GM18498 (cell line): Measurements from ENCODE around the gene RAD51AP2.
"Not testable (repeated sequence)": the region's sequence is repeated elsewhere in the genome, so short reads cannot be mapped to it uniquely, and the experiment has no call there.

Experiments used
- ATAC-seq: cut with Tn5 transposase; IDR thresholded peaks from one replicate; pipeline ENCODE4 v1.9.1; 2021; ENCODE audit warnings: mild to moderate bottlenecking, moderate library complexity; ENCODE audit not compliant: unreplicated experiment

RAD51AP2 gene

DNA sequence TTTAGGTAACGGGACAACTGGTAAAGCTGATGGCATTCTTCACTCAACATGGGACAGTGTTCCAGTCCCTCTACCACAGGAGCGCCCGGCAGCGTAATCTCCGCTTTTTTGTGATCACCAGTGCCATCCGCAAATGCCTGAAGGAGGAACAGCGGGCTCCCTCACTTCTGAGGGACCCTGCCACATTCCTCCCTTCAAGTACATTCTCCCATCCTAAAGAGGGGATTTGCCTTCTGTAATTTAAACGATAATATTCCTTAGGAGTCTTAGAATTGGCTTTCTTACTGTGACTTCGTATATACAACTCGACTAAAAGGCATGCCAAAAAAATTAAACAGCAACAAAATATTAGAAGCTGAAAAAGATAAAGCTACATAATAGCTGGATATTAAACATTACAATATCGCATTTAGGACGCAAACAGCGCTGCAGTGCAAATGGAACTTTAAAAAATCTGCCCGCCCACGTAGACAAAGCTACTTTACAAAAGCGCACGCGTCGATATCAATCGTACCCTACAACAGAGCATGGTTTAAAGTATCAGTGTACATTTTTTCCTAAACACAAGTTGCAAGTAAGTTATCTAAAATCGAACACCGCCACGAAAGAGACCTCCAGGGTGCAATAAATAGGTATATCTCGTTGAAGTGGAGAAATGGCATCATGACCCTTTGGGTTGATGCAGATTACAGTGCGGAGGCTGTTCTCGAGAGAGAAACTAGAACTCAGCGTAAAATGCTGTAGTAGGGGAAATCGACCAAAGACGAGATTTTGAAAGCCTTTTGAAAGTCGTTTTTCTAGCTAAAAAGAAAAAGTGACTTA, 20.0 kb upstream of the RAD51AP2 start:
- peak; percentile 22 for ATAC-seq

DNA sequence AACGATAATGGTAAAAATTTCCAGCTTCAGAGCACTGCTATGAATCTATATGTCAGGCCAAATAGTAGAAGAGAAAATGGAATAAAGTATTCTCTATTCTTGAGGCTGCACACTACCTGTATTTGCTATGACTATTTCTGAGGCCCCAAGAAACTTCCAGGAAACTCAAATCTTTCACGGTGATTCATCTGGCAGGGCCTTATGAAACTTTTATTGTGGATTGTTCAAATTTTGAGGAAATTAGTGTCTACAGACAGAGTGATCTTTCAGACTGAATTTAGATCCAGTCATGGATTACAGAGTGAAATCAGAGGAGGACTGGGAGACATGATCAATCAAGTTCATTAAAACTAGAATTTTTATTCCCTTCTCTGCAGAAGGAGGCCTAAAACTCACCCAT, 18.2 kb upstream of the RAD51AP2 start:
- ATAC-seq, result no peak

DNA sequence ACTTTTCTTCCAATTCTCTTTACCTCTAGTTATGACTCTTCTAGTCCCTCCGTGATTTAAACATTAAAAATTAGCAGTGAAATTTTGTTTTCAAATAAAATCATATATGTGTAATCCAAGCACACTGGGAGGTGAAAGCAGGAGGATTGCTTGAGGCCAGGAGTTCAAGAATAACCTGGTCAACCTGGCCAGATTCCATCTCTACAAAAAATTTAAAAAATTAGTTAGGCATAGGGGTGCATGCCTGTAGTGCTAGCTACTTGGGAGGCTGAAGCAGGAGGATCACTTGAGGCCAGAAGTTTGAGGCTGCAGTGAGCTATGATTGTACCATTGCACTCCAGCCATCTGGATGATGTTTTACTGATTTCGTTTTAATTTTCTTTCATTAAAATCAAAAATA, 15.3 kb upstream of the RAD51AP2 start:
- ATAC-seq, result no peak

DNA sequence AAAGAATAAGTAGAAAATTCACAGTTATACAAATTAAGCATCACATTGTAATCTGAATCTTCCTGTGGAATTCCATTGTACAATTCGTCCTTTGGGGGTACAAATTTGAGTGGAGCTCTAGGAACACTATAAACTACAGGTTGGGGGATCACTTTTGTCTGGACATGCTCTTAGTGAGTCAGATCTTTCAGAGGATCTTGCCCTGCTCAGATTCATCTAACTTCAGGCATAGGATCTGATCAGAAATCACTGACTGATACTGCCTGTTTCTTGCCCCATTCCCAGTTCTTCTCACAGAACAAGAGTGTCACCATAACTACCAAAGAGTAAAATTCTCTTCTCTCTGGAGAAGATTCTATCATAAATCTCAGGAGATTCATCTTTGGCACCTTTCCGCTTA, 11.5 kb upstream of the RAD51AP2 start:
- ATAC-seq, result no peak

DNA sequence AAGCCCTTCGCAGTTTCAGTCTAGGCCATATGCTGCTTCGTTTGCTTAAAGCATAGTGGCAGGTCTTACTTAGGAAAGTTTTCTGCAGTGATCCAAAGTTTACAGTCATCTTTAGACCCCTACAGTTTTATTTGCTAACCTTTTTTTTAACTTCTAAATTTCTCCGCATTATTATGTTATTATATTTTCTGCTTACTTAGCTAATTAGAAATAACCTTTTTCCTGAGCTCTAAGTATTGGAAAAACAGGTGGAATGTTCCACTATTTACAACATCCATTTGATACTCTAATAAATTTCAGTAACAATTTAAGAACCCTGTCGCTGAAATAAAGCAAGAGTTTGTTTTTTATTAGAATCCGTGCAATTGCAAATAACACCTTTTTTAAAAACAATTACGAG, 4.1 kb upstream of the RAD51AP2 start:
- no peak for ATAC-seq

DNA sequence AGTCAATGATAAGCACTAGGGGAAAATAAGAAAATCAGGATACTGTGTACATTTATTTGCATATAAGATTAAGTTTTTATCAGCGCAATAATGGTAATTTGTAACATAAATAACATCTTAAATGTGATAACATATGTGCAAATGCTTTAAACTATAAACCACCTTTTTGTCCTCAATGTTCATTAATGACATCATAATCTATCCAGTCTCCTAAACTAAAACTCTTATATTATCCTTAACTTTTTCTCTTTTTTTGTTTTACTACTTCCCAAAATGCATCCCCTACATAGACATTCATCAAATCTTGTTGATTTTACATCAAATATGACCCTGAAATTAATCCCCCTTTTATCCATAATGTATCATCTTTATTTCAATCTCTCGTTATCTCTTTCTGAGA, 3.4 kb upstream of the RAD51AP2 start:
- ATAC-seq, result no peak

DNA sequence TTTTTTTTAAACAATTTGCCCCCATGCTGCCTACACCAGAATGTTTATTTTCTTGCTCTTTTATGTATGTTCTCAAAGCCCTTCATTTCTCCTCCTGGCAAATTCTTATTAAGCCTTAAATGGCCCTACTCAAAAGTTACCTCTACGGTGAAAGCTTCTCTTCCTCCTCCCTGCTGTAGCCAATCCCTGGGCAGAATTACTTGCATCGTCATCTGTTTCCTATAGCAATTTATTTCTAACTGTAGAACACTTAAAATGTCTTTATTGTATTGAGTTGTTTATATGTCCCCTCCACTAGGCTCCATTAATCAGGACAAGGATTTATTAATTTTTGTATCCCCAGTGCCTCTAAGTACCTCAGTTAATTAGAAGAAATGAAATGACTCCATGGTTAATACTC, 2.5 kb upstream of the RAD51AP2 start:
- ATAC-seq, result peak; percentile 29

DNA sequence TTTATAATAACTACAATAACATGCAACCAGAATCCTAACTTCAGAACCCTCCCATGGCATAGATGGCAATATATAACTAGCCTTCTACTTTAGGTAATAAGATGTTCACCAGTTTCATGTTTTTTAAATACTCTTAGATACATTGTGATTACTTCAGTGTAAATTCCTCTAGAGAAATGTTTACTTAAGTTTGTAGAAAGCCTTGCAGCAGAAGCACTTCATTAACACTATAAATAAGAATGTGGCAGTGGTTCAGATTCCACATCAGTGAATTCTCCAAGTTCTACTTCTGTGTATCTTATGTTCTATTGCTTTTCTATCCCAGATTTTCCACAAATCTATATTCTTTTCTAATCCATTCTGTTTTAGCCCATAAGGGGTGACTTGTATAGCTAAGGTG, 1.2 kb upstream of the RAD51AP2 start:
- no peak for ATAC-seq

DNA sequence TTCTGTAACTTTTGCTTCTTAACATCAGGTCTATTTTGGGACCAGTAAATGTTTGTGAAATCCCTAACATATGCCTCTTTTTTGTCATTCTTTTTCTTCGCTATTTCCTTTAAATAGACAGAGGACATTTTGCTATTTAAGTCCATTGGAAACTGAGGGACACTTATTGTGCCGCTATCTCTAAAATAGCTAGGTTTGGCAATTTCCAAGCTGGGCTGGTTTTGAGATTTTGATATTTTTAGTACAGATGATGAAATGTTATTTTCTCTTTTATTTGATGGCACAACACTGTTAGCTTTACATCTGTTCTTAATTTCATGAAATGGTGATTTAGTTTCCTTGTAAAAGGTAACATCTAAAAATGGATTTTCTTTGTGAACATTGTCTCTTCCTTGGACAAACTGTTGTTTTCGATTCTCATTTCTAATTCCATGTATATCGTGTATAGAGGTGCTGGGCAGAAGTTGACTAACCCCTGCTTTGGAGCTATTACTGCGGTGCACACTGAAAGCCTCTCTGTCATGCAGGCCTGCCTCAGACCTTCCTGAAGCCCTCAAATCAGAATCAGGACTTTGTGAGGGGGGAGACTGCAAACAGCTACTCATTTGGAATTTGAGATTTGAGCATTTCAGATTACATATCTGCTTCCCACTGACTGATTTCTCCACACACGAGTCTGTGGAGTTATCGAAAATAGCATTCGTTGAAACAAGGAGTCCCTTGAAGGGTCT, 594 bp downstream of the RAD51AP2 start:
- ATAC-seq, result peak; percentile 21

DNA sequence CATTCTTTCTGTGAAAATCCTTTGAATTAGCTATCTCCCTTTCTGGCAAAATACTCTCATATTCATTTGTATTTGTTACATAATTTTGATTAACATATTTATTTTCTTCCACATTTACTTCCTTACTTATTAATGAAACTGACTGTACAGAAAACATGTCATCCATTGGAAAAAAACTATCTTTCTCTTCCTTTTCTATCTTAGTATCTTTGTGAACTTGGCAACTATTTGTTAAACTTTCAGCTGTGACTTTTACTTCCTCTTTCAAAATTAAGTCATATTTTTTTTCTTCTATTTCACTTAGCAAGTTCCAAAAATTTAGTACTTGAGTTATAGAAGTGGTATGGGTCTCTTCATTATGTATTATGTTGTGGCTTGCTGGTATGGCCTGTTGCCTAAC, 2.6 kb downstream of the RAD51AP2 start:
- peak; percentile 31 for ATAC-seq

DNA sequence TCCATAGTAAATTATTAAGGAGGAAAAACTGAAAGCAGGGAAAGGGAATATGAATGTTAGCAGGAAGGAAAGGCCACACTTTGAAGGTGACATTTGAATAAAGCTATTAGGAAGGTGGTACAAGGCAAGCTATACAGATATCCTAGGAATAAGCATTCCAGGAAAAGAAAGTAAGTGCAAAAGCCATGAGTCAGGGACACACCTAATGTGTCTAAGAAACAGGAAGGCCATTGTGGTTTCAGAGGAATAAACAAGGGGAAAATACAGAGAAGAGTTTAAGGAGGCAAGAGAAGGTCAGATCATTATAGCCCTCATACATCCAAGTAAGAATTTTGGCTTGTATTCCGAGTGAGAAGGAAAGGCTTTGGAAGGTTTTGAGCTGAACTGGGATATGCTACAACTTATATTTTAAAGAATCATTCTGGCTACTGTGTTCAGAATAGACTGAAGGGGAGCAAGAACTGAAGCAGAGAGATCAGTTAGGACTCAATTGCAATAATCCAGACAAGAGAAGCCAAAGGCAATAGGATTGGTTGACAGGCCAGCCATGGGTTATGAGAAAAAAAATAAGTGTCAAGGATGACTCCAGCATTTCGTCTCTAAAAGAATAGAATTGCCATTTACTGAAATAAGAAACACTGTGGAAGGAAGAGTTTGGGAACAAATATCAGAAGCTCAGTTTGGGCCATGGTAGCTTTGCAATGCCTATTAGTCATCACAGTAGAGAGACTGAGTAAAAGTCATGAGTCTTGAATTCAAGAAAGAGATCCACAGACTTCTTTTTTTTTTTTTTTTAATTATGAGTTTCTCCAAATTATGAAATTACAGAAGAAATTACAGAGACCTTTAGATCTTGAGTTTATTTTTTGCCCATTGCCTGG, 11.3 kb downstream of the RAD51AP2 start:
- ATAC-seq, result no peak

DNA sequence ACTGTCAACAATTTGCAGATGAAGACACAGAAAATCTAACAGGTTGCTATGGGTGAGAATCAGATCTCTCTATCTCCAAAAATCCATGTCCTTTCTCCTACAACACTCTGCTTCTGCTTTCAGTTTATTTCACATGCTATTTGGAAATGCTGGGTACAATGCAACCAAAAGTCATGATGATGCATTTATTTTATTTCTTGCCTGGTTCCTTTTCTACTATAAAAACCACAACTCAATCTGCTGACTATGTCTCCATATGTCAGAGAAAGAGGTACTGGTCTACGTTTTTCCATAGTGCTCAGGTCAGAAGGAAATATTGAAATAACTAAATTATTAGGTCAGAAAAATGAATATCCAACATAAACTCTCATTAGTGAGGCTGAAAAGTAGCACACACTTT, 20.5 kb downstream of the RAD51AP2 start:
- ATAC-seq, result no peak

DNA sequence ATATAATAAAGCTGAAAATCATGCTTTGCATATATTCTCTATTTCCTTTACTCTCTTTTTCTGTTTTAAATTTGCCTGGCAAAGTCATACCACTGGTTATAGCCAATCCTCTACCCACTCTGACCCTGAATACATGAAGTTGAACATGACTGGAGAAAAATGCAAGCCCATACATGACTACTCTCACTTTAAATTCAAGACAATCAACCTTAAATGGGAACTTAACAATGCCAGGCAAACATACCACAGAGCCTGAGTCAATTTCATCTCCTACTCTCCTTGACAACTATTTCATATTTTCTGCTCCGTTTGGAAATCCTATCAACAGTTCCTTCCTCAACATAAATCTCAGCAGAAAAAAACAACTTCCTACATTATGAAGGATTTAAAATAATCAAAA, 22.6 kb downstream of the RAD51AP2 start:
- ATAC-seq, result no peak

DNA sequence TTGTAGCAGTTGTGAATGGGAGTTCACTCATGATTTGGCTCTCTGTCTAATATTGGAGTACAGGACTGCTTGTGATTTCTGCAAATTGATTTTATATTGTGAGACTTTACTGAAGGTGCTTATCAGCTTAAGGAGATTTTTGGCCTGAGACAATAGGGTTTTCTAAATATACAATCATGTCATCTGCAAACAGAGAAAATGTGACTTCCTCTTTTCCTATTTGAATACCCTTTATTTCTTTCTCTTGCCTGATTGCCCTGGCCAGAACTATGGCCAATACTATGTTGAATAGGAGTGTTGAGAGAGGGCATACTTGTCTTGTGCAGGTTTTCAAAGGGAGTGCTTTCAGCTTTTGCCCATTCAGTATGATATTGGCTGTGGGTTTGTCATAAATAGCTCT, 28.1 kb downstream of the RAD51AP2 start:
- not testable (repeated sequence) for ATAC-seq

DNA sequence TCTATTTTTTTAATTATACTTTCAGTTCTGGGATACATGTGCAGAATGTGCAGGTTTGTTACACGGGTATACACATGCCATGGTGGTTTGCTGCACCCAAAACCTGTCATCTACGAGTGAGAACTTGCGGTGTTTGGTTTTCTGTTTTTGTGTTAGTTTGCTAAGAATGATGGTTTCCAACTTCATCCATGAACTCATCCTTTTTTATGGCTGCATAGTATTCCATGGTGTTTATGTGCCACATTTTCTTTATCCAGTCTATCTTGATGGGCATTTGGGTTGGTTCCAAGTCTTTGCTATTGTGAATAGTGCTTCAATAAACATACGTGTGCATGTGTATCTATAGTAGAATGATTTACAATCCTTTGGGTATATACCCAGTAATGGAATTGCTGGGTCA, 29.6 kb downstream of the RAD51AP2 start:
- ATAC-seq, result not testable (repeated sequence)

DNA sequence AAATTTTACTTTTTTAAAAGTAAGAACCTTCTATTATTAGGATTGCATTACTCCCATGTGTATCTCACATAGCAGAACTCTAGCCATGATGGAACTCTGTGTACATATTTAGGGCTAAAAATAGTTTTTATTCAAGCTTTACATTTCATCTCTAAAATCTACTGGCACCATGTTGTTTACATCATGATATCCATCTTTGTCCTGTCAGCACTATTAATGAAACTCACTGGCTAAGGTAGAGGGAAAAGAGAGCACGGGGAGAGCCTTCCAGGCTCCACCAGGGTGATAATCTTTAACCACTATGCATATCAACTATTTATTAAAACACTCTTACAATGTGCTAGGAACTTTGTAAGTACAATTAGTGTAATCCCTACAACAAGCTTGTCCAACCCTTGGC, 34.7 kb downstream of the RAD51AP2 start:
- no peak for ATAC-seq

DNA sequence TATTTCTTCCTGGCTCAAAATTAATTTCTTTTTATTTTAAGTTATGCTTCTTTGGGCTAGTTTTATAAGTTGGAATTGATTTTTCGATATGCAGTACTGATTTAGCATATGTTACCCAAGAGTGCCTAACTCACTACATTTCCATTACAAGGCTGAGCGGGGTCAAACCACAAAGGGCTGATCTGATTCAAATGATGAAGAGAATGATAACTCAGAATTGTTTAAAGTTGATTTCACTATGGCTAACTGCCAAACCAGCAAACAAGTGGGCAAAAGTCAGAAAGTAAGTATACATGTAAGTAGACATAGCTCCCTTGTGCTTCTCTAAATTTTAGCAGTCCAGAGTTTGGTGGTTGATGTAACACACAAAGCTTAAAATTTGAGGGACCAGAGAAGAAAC, 35.6 kb downstream of the RAD51AP2 start:
- no peak for ATAC-seq

DNA sequence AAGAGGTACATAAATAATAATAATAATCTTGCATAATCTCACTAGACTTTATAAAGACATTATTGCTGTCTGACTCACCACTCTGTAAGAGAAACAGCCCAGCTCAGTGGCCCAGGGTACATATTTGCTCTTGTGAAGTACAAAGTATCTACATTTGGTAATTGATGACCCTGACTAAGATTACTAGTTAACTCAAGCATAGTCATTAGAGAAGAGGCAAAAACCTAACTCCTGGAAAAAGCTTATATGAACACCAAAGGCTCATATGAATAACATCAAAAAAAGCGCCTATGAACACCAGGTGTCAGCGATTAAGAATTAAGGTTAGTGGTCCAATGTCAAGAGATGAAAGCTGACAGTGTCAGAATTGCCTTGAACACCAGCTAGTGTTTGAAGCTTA, 38.4 kb downstream of the RAD51AP2 start:
- no peak for ATAC-seq

DNA sequence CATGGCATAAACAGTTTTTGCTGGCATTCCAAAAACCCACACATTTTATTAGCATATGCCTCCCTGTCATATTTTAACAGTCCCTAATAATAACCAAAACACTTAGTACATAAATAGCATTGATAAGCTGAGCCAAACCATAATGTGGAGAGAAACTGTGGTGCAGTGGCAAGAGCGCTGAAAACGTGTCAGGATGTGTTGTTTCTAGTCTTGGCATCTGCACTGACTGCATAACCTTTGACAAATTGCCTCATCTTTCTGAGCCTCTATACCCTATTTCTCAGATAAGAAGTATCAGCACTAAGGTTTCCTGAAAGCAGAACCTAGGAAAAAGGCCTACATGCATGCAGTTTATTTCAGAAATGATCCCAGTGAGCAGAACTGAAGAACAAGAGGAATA, 41.4 kb downstream of the RAD51AP2 start:
- no peak for ATAC-seq

DNA sequence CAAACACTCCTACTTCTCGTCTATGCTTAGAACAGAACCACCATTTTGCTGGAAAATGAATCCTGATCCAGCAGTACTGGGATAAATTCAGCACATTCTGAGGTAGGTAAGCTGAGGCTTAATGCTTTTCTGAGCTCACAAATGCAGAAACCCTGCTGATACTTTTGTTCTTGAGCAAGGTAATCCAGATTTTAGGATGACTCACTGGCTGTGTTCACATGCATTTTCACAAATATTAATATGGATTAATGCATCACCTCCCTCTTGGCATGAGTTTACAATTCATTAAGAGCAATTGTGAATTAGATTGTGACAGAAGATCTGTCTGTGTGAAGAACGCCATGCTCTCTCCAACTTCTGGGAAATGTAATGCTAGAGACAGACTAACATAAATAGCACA, 42.2 kb downstream of the RAD51AP2 start:
- ATAC-seq, result no peak

DNA sequence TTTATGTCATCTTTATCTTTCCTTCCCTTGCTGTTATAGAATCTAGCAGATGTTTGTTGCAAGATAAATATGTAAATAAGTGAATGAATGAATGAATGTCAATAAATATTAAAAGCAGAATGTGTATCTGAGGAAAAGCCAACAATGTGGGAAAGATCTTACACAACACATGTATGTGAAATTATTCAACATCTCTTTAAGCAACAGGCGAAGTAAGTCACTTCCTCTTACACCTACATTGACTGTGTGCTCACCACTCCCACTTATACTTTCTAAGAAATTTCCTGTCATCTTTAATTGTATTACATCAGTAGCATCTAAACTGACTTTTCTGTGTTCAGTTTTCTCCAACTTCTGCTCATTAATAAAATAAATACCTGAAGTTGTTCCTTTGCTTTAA, 43.0 kb downstream of the RAD51AP2 start:
- ATAC-seq, result no peak

DNA sequence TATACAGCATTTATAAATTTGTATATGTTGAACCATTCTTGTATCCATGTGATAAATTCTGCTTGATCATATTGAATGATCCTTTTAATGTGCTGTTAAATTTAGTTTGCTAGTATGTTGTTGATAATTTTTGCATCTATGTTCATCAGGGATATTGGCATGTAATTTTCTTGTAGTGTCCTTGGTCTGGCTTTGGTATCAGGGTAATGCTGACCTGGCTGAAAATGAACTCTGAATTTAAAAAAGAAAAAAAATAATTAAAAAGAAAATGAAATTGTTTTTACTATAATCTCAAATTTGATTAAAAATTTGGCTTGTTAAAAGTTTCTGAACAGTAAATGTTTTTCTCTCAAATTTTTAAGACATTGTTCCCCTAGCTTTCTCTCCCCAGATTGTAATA, 46.3 kb downstream of the RAD51AP2 start:
- ATAC-seq, result no peak
